Parathyroid adenoma (tissue), 2 donors: ENCODE results near the gene CNGA3.

Experiments
- H2AFZ ChIP-seq: fragments of 300-600 bp; sonication (generic); one replicate; pipeline ENCODE4 v1.7.0; 2017; ENCODE audit warnings: antibody characterized with exemption, mild to moderate bottlenecking
- H3K27ac ChIP-seq: fragments of 300-600 bp; sonication (generic); one replicate; pipeline ENCODE4 v1.7.0; 2017
- H3K27me3 ChIP-seq: fragments of 300-600 bp; sonication (generic); one replicate; pipeline ENCODE4 v1.7.0; 2017; ENCODE audit warnings: low read length; ENCODE audit not compliant: control insufficient read depth, insufficient read depth
- H3K36me3 ChIP-seq: fragments of 300-600 bp; sonication (generic); one replicate; pipeline ENCODE4 v1.7.0; 2017; ENCODE audit warnings: low read length; ENCODE audit not compliant: control insufficient read depth, insufficient read depth
- H3K4me1 ChIP-seq: fragments of 300-600 bp; sonication (generic); one replicate; pipeline ENCODE4 v1.7.0; 2017; ENCODE audit warnings: control low read depth
- H3K4me2 ChIP-seq: fragments of 300-600 bp; sonication (generic); one replicate; pipeline ENCODE4 v1.7.0; 2017; ENCODE audit warnings: low read length
- H3K4me3 ChIP-seq: fragments of 300-600 bp; sonication (generic); one replicate; pipeline ENCODE4 v1.7.0; 2017; ENCODE audit warnings: low read depth, low read length
- H3K79me2 ChIP-seq: fragments of 300-600 bp; sonication (generic); one replicate; pipeline ENCODE4 v1.7.0; 2017; ENCODE audit warnings: control low read depth
- H3K9ac ChIP-seq: fragments of 300-600 bp; sonication (generic); one replicate; pipeline ENCODE4 v1.7.0; 2017; ENCODE audit warnings: mild to moderate bottlenecking
- H3K9me3 ChIP-seq: fragments of 300-600 bp; sonication (generic); one replicate; pipeline ENCODE4 v1.7.0; 2017; ENCODE audit warnings: low read length; ENCODE audit not compliant: control insufficient read depth
- CTCF ChIP-seq: fragments of 300-600 bp; sonication (generic); IDR thresholded peaks from one replicate; pipeline ENCODE4 v1.7.0; 2017; ENCODE audit warnings: antibody characterized with exemption, mild to moderate bottlenecking
- donor health status: primary hyperparathyroidism.

Gene CNGA3

GRCh38 chr2:98385050-98385699 lies 38.9 kb downstream of the CNGA3 start:
- Histone ChIP-seq H3K4me1 (no peaks in the 10 kb centered on the region), H3K9me3 (no peaks in the 10 kb centered on the region), H3K27ac (no peak overlapping the region), H3K27me3 (no peaks in the 10 kb centered on the region), H3K9ac (no peak overlapping the region), H3K4me3 (no peak overlapping the region), H2AFZ (no peak overlapping the region), H3K79me2 (no peaks in the 10 kb centered on the region), H3K4me2 (no peak overlapping the region), H3K36me3 (no peaks in the 10 kb centered on the region)
- TF ChIP-seq CTCF = peak; percentile 87

DNA sequence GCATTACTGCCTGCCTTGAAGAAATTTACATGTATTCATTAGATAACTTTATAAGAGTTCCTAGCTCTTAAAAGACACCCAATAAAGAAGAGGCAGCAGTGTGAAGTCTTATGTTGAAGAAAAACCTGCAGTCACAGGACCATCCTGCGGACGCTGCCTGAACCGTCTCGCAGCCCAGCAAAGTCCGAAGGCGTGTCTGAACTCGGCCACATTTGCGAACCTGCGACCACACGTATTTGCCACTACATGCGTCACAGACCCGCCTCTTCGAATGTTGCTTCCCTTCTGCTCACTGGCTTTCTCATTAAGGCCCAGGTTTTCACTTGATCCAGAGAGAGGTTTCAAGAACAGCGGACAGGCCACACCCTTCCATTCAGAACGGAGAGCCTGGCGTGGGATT lies 41.2 kb downstream of the CNGA3 start:
- no peak for TF ChIP-seq CTCF
- Histone ChIP-seq H3K79me2 (no peaks in the 10 kb centered on the region), H3K36me3 (no peaks in the 10 kb centered on the region), H3K27ac (no peak overlapping the region), H3K9ac (no peak overlapping the region), H3K4me1 (no peaks in the 10 kb centered on the region), H3K27me3 (no peaks in the 10 kb centered on the region), H3K9me3 (no peaks in the 10 kb centered on the region), H3K4me3 (no peak overlapping the region), H2AFZ (no peak overlapping the region), H3K4me2 (no peak overlapping the region)

DNA sequence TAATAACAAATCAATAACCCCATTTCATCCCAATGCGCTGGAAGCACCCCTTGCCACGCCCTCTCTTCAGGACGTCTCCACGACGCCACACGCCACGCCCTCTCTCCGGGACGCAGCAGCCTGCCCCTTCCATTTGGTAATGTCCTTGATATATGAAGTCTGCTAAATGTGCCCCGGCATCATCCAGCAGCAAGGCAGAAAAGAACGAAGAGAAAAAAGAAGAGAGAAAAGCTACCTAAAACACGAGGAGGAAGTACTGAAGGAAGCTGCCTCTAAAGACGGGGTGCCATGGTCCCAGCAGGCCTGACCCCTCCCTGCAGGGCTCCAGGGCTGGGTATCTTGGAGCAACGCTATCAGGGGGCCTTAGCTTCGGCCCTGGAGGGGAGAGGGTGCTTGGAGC lies 41.8 kb downstream of the CNGA3 start:
- H3K9ac ChIP-seq = no peak overlapping the region
- H3K9me3 ChIP-seq = no peaks in the 10 kb centered on the region
- H3K27ac ChIP-seq = no peak overlapping the region
- no peak for TF ChIP-seq CTCF
- H3K4me2 ChIP-seq = no peak overlapping the region
- H3K79me2 ChIP-seq = no peaks in the 10 kb centered on the region
- H3K27me3 ChIP-seq = no peaks in the 10 kb centered on the region
- H3K4me3 ChIP-seq = no peak overlapping the region
- H3K36me3 ChIP-seq = no peaks in the 10 kb centered on the region
- no peaks in the 10 kb centered on the region for H3K4me1 ChIP-seq
- no peak overlapping the region for H2AFZ ChIP-seq

- no peaks in the 10 kb centered on the region for H3K36me3 ChIP-seq
- no peak overlapping the region for H3K4me2 ChIP-seq
- H3K4me1 ChIP-seq = no peaks in the 10 kb centered on the region
- no peaks in the 10 kb centered on the region for H3K9me3 ChIP-seq
- H3K9ac ChIP-seq = no peak overlapping the region
- TF ChIP-seq CTCF = no peak
- no peak overlapping the region for H2AFZ ChIP-seq
- no peaks in the 10 kb centered on the region for H3K79me2 ChIP-seq
- H3K27ac ChIP-seq = no peak overlapping the region
- H3K27me3 ChIP-seq = no peaks in the 10 kb centered on the region
- H3K4me3 ChIP-seq = no peak overlapping the region
Measured at GRCh38 chr2:98388601-98389250, 42.5 kb downstream of the CNGA3 start.

GRCh38 chr2:98389251-98389605 lies 43.0 kb downstream of the CNGA3 start:
- Histone ChIP-seq H3K9me3 (no peaks in the 10 kb centered on the region), H3K4me2 (no peak overlapping the region), H3K36me3 (no peaks in the 10 kb centered on the region), H3K9ac (no peak overlapping the region), H3K4me1 (no peaks in the 10 kb centered on the region), H3K27ac (no peak overlapping the region), H3K27me3 (no peaks in the 10 kb centered on the region), H2AFZ (no peak overlapping the region), H3K4me3 (no peak overlapping the region), H3K79me2 (no peaks in the 10 kb centered on the region)
- no peak for TF ChIP-seq CTCF
